Dendritic cell treated with granulocyte-macrophage colony-stimulating factor and Interleukin-4, amounts not matched to agents 40 ng/mL and 50 ng/mL, for 4 days (primary cell): ENCODE results near the gene CIAO3.
A peak's percentile ranks its signal among the peaks of the same experiment; 100 is the strongest.
"Not testable (repeated sequence)": the region's sequence is repeated elsewhere in the genome, so short reads cannot be mapped to it uniquely, and the experiment has no call there.

Experiments
- H3K27ac Mint-ChIP-seq: one replicate; pipeline ENCODE4 v1.8.0; 2022; ENCODE audit warnings: mild to moderate bottlenecking, mixed read lengths
- H3K27me3 Mint-ChIP-seq: one replicate; pipeline ENCODE4 v1.8.0; 2022; ENCODE audit warnings: mild to moderate bottlenecking, mixed read lengths
- H3K36me3 Mint-ChIP-seq: one replicate; pipeline ENCODE4 v1.8.0; 2022; ENCODE audit warnings: low read depth, mixed read lengths
- H3K4me1 Mint-ChIP-seq: one replicate; pipeline ENCODE4 v1.8.0; 2022; ENCODE audit warnings: low read depth, mixed read lengths
- H3K4me3 Mint-ChIP-seq: one replicate; pipeline ENCODE4 v1.8.0; 2022; ENCODE audit warnings: mild to moderate bottlenecking, moderate library complexity, mixed read lengths
- H3K9me3 Mint-ChIP-seq: one replicate; pipeline ENCODE4 v1.8.0; 2022; ENCODE audit warnings: mixed read lengths
- intact Hi-C: fragments of 100-400 bp; cut with micrococcal nuclease; formaldehyde crosslinking; loops from one replicate; pipeline ENCODE4 v1.15.0; 2022

CIAO3 gene

GRCh38 chr16:742894-743293, 2.1 kb upstream of the CIAO3 start:
- H3K27me3 Mint-ChIP-seq, H3K27ac Mint-ChIP-seq, intact Hi-C loops, H3K4me3 Mint-ChIP-seq, H3K9me3 Mint-ChIP-seq: not testable (repeated sequence)
- Mint-ChIP-seq H3K4me1 (peaks cover 17% of the 10 kb centered on the region), H3K36me3 (peaks cover 19% of the 10 kb centered on the region)

GRCh38 chr16:741986-742629, 1.3 kb upstream of the CIAO3 start:
- Mint-ChIP-seq H3K36me3 (peaks cover 27% of the 10 kb centered on the region), H3K4me1 (peaks cover 17% of the 10 kb centered on the region), H3K4me3 (no peak overlapping the region), H3K27me3 (no peaks in the 10 kb centered on the region), H3K9me3 (no peaks in the 10 kb centered on the region), H3K27ac (no peak overlapping the region)
- intact Hi-C loops: no loop called here

GRCh38 chr16:740459-740763, 386 bp downstream of the CIAO3 start:
- intact Hi-C loops: loop anchor here (1.0 kb wide), 1 partner anchor 29 kb away; no protein-coding TSS in a partner anchor
- Mint-ChIP-seq H3K9me3 (no peaks in the 10 kb centered on the region), H3K4me3 (peak overlapping the region; percentile 80), H3K36me3 (peaks cover 44% of the 10 kb centered on the region), H3K4me1 (peaks cover 17% of the 10 kb centered on the region), H3K27ac (peak overlapping the region; percentile 77), H3K27me3 (no peaks in the 10 kb centered on the region)

GRCh38 chr16:739560-740458, 988 bp downstream of the CIAO3 start:
- Mint-ChIP-seq H3K4me1 (peaks cover 17% of the 10 kb centered on the region), H3K36me3 (peaks cover 50% of the 10 kb centered on the region), H3K9me3 (no peaks in the 10 kb centered on the region), H3K27ac (peak overlapping the region; percentile 77), H3K4me3 (peak overlapping the region; percentile 80), H3K27me3 (no peaks in the 10 kb centered on the region)
- intact Hi-C loops: loop anchor here (1.0 kb wide), 1 partner anchor 29 kb away; no protein-coding TSS in a partner anchor

GRCh38 chr16:736936-737481, 3.8 kb downstream of the CIAO3 start:
- intact Hi-C loops: no loop called here
- peaks cover 17% of the 10 kb centered on the region for H3K4me1 Mint-ChIP-seq
- H3K27ac Mint-ChIP-seq: no peak overlapping the region

GRCh38 chr16:735982-736453, 4.8 kb downstream of the CIAO3 start:
- H3K36me3 Mint-ChIP-seq: peaks cover 86% of the 10 kb centered on the region
- no peak overlapping the region for H3K27ac Mint-ChIP-seq
- no peak overlapping the region for H3K4me3 Mint-ChIP-seq
- no peaks in the 10 kb centered on the region for H3K27me3 Mint-ChIP-seq
- peaks cover 13% of the 10 kb centered on the region for H3K4me1 Mint-ChIP-seq
- H3K9me3 Mint-ChIP-seq: no peaks in the 10 kb centered on the region
- intact Hi-C loops: no loop called here

More at GRCh38 chr16:736936-737481, 3.8 kb downstream of the CIAO3 start:
- Mint-ChIP-seq H3K9me3 (no peaks in the 10 kb centered on the region), H3K4me3 (no peak overlapping the region), H3K27me3 (no peaks in the 10 kb centered on the region), H3K36me3 (peaks cover 78% of the 10 kb centered on the region)

GRCh38 chr16:734981-735881, 5.6 kb downstream of the CIAO3 start:
- no peaks in the 10 kb centered on the region for H3K9me3 Mint-ChIP-seq
- no peaks in the 10 kb centered on the region for H3K27me3 Mint-ChIP-seq
- no peak overlapping the region for H3K4me3 Mint-ChIP-seq
- H3K4me1 Mint-ChIP-seq: peaks cover 12% of the 10 kb centered on the region
- intact Hi-C loops: no loop called here
- peaks cover 86% of the 10 kb centered on the region for H3K36me3 Mint-ChIP-seq
- no peak overlapping the region for H3K27ac Mint-ChIP-seq

GRCh38 chr16:734208-734980, 6.4 kb downstream of the CIAO3 start:
- intact Hi-C loops: no loop called here
- Mint-ChIP-seq H3K4me1 (peaks cover 4% of the 10 kb centered on the region), H3K36me3 (peaks cover 88% of the 10 kb centered on the region), H3K4me3 (no peak overlapping the region), H3K27me3 (peaks cover 5% of the 10 kb centered on the region), H3K9me3 (no peaks in the 10 kb centered on the region), H3K27ac (no peak overlapping the region)

GRCh38 chr16:733382-734207, 7.2 kb downstream of the CIAO3 start:
- Mint-ChIP-seq H3K27me3 (peaks cover 9% of the 10 kb centered on the region), H3K4me1 (no peaks in the 10 kb centered on the region), H3K9me3 (no peaks in the 10 kb centered on the region), H3K4me3 (no peak overlapping the region), H3K36me3 (peaks cover 83% of the 10 kb centered on the region), H3K27ac (no peak overlapping the region)
- intact Hi-C loops: no loop called here

- no peaks in the 10 kb centered on the region for H3K9me3 Mint-ChIP-seq
- peaks cover 76% of the 10 kb centered on the region for H3K36me3 Mint-ChIP-seq
- peaks cover 12% of the 10 kb centered on the region for H3K27me3 Mint-ChIP-seq
- H3K4me3 Mint-ChIP-seq: no peak overlapping the region
- H3K27ac Mint-ChIP-seq: no peak overlapping the region
- intact Hi-C loops: no loop called here
- H3K4me1 Mint-ChIP-seq: no peaks in the 10 kb centered on the region
These were observed 7.9 kb downstream of the CIAO3 start for GRCh38 chr16:732936-733335.

GRCh38 chr16:732332-732731, 8.5 kb downstream of the CIAO3 start:
- intact Hi-C loops: no loop called here
- no peaks in the 10 kb centered on the region for H3K4me1 Mint-ChIP-seq
- H3K9me3 Mint-ChIP-seq: no peaks in the 10 kb centered on the region
- no peak overlapping the region for H3K4me3 Mint-ChIP-seq
- H3K36me3 Mint-ChIP-seq: peaks cover 70% of the 10 kb centered on the region
- peaks cover 12% of the 10 kb centered on the region for H3K27me3 Mint-ChIP-seq
- no peak overlapping the region for H3K27ac Mint-ChIP-seq

- Mint-ChIP-seq H3K27me3 (peaks cover 20% of the 10 kb centered on the region), H3K9me3 (no peaks in the 10 kb centered on the region), H3K27ac (no peak overlapping the region), H3K36me3 (peaks cover 56% of the 10 kb centered on the region), H3K4me3 (no peak overlapping the region), H3K4me1 (no peaks in the 10 kb centered on the region)
- intact Hi-C loops: no loop called here
These were observed 9.9 kb downstream of the CIAO3 start for GRCh38 chr16:730666-731509.
